HepG2 (cell line): ENCODE results near the gene GUCY1A2.

ENCODE experiments used
- AFF4 ChIP-seq: sonication (generic); formaldehyde crosslinking; IDR thresholded peaks from 2 replicates; pipeline ENCODE4 v1.4.0; 2020; ENCODE audit warnings: missing genetic modification reagents
- CREB3 ChIP-seq: sonication (generic); formaldehyde crosslinking; IDR thresholded peaks from 2 replicates; pipeline ENCODE4 v1.5.0; 2020; ENCODE audit warnings: missing genetic modification reagents
- CTCF ChIP-seq: sonication (generic); formaldehyde crosslinking; IDR thresholded peaks from 2 replicates; pipeline ENCODE4 v1.5.0; 2020; ENCODE audit warnings: mild to moderate bottlenecking, missing genetic modification reagents, moderate library complexity
- ELF4 ChIP-seq: sonication (generic); formaldehyde crosslinking; IDR thresholded peaks from 2 replicates; pipeline ENCODE4 v1.5.0; 2020; ENCODE audit warnings: missing genetic modification reagents, mild to moderate bottlenecking, moderate library complexity, borderline replicate concordance
- EP300 ChIP-seq, 3 experiments: sonication (generic) in 1 of 3; formaldehyde crosslinking in 1 of 3; IDR thresholded peaks; 2 replicates each; pipeline versions ENCODE4 v1.5.1 to v1.6.1; 2011 to 2020; ENCODE audit warnings: low read depth in 2 of 3, low read length in 2 of 3, borderline replicate concordance in 1 of 3, improper control_type of control experiment in 1 of 3, mild to moderate bottlenecking in 1 of 3, missing genetic modification reagents in 1 of 3, moderate library complexity in 1 of 3
- EZH2 ChIP-seq: conservative IDR thresholded peaks from 2 replicates; pipeline ENCODE4 v1.6.1; 2012; ENCODE audit warnings: mild to moderate bottlenecking, low read depth, low read length, moderate library complexity
- JUN ChIP-seq: sonication (generic); formaldehyde crosslinking; IDR thresholded peaks from 2 replicates; pipeline ENCODE4 v1.4.0; 2020; ENCODE audit warnings: mild to moderate bottlenecking, missing genetic modification reagents
- KAT2B ChIP-seq: fragments of 150-350 bp; IDR thresholded peaks from 2 replicates; pipeline ENCODE4 v1.6.1; 2014; ENCODE audit warnings: low read depth, low read length, borderline replicate concordance
- KAT7 ChIP-seq: IDR thresholded peaks from 2 replicates; pipeline ENCODE4 v1.6.1; 2018; ENCODE audit warnings: borderline replicate concordance, missing compliant biosample characterization
- NFYB ChIP-seq: sonication (generic); formaldehyde crosslinking; IDR thresholded peaks from 2 replicates; pipeline ENCODE4 v1.4.0; 2020; ENCODE audit warnings: missing genetic modification reagents
- PHF20 ChIP-seq: sonication (generic); formaldehyde crosslinking; IDR thresholded peaks from 2 replicates; pipeline ENCODE4 v1.5.0; 2020; ENCODE audit warnings: mild to moderate bottlenecking, missing genetic modification reagents
- POLR2AphosphoS5 ChIP-seq: IDR thresholded peaks from 2 replicates; pipeline ENCODE4 v1.6.1; 2012; ENCODE audit warnings: low read depth, low read length
- RFX5 ChIP-seq: IDR thresholded peaks from 2 replicates; pipeline ENCODE4 v1.6.1; 2011; ENCODE audit warnings: low read depth, low read length, improper control_type of control experiment
- ZNF572 ChIP-seq: sonication (generic); formaldehyde crosslinking; IDR thresholded peaks from 2 replicates; pipeline ENCODE4 v1.5.1; 2020; ENCODE audit warnings: mild to moderate bottlenecking, missing genetic modification reagents

DNA sequence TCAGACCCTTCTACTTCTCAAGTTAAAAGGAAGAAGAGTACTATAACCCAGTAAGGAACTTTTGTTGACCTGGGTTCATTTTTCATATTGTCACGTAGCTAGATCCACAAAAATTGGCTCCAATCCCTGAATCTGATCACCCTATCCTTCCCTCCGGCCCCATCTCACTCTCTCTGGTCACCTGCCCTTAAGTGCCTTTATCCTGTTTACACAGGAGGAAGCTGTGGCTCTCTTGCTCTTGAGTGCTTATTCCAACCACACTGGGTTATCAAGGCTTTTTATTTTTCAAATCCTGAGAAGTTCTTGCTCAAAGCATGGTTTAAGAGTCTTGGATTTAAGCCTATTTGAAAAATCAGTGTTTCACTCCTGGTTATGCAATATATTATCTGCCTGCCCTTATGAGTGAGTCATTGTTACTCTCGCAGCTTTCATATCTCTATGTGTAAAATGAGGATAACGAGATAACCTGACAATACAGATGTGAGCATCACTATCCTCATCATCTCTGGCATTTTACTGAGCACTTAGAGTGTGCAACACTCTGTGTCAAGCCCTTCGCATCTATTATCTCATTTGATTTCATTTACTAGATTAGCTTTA, 293.9 kb downstream of the GUCY1A2 start:
- TF ChIP-seq ZNF572 (CRISPR knock-in tag) (no peak), KAT7 (CRISPR knock-in tag) (no peak), CTCF (CRISPR knock-in tag) (no peak), CREB3 (CRISPR knock-in tag) (no peak), PHF20 (CRISPR knock-in tag) (no peak), KAT2B (no peak), ELF4 (no peak), EZH2 (no peak), POLR2AphosphoS5 (no peak), JUN (CRISPR knock-in tag) (no peak), RFX5 (no peak), NFYB (CRISPR knock-in tag) (no peak), AFF4 (CRISPR knock-in tag) (no peak), EP300 (IDR thresholded peaks at IDR 0.05; ENCODE audit: low read depth in 2 of 2, low read length in 2 of 2) (no peak), EP300 (CRISPR knock-in tag; IDR thresholded peaks at IDR 0.05; ENCODE audit: borderline replicate concordance) (no peak)
